ENCODE data around the gene HIRIP3.

The HIRIP3 gene

DNA sequence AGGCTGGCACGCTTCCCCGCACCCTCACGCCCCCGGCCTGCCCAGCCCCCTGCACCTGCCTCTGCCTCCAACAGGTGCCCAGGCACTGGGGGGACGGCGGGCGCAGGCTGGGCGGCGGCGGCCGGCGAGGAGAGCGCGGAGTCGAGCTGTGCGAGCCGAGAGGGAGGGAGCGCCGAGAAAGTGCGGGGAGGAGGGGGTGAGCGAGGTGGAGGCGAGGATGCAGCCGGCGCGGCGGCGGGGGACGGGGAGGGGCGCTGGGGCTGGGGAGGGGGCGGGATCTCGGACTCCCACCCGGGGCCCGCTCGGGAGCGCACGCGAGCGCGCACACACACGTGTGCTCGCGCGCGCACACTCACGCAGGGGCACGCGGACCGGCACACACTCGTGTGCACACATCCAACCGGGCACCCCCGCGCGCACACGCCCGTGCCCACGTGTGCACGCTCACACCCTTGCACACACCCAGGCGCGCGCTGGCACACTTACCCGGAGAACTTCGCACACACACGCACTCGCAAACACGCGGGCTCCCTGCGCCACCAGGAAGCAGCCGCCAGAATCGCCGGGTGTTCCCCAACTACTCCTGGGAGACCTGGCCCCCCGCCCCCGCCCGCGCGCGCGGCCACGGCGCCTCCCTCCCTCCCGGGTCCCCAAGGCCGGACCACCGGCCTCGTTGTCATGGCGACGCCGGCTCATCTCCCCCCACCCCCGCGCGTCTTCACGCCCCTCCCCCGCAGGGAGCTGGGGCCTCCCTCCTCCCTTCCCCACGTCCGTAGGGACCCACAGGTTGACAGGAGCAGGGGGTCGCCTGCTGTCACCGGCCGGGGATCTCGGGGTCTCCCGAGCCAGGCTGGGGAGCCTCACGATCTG is 15.7 kb upstream of the HIRIP3 start, which contains the start of gene DOC2A:
DOC2A (minus strand) TSS at position 184 of the 870 bp plus-strand sequence. CDS start 805 bp downstream, outside the sequence.
- TF ChIP-seq MYC (IDR thresholded peaks at IDR 0.05; ENCODE audit: low read depth, low read length) (peak; percentile 24; the same call in 1 of the 2 replicates), POLR2A (IDR thresholded peaks at IDR 0.05; ENCODE audit: extremely low read depth, insufficient read length) (no peak)
- TF ChIP-seq, protein P1, sequence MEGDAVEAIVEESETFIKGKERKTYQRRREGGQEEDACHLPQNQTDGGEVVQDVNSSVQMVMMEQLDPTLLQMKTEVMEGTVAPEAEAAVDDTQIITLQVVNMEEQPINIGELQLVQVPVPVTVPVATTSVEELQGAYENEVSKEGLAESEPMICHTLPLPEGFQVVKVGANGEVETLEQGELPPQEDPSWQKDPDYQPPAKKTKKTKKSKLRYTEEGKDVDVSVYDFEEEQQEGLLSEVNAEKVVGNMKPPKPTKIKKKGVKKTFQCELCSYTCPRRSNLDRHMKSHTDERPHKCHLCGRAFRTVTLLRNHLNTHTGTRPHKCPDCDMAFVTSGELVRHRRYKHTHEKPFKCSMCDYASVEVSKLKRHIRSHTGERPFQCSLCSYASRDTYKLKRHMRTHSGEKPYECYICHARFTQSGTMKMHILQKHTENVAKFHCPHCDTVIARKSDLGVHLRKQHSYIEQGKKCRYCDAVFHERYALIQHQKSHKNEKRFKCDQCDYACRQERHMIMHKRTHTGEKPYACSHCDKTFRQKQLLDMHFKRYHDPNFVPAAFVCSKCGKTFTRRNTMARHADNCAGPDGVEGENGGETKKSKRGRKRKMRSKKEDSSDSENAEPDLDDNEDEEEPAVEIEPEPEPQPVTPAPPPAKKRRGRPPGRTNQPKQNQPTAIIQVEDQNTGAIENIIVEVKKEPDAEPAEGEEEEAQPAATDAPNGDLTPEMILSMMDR (IDR thresholded peaks at IDR 0.05; ENCODE audit: low read depth, low read length) = no peak
- TF ChIP-seq, protein P2, sequence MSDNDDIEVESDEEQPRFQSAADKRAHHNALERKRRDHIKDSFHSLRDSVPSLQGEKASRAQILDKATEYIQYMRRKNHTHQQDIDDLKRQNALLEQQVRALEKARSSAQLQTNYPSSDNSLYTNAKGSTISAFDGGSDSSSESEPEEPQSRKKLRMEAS (IDR thresholded peaks at IDR 0.05; ENCODE audit: low read depth, low read length) = peak; percentile 61
- H3K4me3 ChIP-seq (ENCODE audit: low read depth, low read length) = peak within 1 kb of the TSS; percentile 11
- peak; percentile 42 for DNase-seq (ENCODE audit: low read depth)

DNA sequence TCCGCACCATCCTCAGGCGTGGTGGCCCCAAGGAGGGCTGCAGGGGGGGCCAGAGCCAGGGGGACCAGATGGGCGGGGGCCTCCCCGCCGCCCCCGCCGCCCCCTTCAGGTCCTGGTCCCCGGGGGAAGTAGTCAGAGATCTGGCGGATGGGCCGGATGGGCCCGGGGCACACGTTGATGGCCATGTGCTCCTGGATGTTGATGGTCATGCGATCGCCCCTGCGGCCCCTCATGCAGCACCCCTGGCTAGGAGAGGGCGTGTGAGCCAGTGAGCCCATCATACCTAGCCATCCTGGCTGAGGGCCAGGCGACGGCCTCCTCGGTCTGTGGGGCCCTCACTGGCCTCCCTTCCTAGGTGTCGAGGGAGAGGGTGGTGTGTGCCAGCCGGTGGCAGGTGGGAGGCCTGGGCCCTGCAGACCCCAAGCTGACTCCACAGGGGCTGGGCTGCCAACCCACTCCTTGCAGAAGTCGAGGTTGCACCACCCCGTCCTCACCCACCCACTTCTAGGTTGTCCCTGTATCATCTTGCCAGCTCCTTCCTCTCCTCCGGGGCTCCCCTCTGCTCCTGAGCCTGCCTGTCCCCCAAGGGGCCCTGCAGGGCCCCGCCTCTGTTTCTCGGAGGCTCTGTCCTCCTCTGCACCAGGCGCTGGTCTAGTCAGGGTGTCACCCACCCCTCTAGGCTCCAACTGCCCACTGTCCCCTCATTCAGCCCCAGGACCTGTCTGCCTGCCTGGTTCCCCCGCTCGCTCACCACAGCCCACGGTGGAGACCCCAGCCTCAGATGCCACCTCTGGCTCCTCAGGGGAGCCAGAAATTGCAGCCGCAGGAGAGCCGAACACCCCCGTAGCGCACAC is 14.8 kb upstream of the HIRIP3 start:
- H3K4me3 ChIP-seq (ENCODE audit: low read depth, low read length) = peak overlapping the region; percentile 11
- no peak for TF ChIP-seq MYC (IDR thresholded peaks at IDR 0.05; ENCODE audit: low read depth, low read length)
- TF ChIP-seq, protein P2 (IDR thresholded peaks at IDR 0.05; ENCODE audit: low read depth, low read length) = no peak
- TF ChIP-seq, protein P1 (IDR thresholded peaks at IDR 0.05; ENCODE audit: low read depth, low read length) = no peak
- TF ChIP-seq POLR2A (IDR thresholded peaks at IDR 0.05; ENCODE audit: extremely low read depth, insufficient read length) = no peak
- DNase-seq (ENCODE audit: low read depth) = peak; percentile 45

DNA sequence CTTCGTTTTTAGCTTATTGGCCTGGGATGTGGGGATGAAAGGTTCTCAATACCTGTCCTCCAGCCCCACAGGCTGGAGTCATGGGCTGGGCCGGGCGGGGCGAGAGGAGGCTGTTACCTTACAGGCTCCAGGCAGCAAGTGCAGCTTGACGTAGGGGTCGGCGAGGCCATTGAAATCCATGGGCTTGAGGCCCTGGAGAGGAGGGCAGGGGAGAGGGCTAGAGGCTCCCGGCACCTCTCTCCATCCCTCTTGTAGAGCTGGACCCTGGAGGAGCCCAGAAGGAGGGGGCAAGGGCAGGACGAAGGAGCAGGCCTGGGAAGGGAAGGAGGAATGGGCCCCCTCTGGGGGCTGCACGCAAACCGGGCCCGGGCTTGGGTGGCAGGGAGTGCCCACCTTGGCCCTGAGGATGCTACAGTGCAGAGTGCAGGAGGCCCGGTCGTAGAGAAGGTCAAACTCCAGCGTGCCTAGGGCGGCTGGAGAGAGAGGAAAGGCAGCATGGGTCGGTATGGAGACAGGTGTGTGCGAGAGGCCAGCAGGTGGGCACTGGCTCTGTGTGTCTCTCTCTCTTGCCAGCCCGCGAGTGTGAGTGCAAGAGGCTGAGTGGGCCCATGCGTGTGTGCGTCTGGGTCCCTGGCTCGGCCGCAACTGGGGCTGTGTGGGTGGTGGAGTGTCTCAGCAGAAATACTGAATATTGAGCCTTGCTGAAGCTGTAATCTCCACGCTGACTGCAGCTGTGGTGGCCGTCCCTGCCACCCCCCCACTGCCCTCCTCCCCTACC is 13.9 kb upstream of the HIRIP3 start:
- DNase-seq (ENCODE audit: low read depth) = no peak
- TF ChIP-seq MYC (IDR thresholded peaks at IDR 0.05; ENCODE audit: low read depth, low read length) = no peak
- TF ChIP-seq, protein P1 (IDR thresholded peaks at IDR 0.05; ENCODE audit: low read depth, low read length) = no peak
- TF ChIP-seq POLR2A (IDR thresholded peaks at IDR 0.05; ENCODE audit: extremely low read depth, insufficient read length) = no peak
- TF ChIP-seq, protein P2 (IDR thresholded peaks at IDR 0.05; ENCODE audit: low read depth, low read length) = no peak
- no peak overlapping the region for H3K4me3 ChIP-seq (ENCODE audit: low read depth, low read length)

DNA sequence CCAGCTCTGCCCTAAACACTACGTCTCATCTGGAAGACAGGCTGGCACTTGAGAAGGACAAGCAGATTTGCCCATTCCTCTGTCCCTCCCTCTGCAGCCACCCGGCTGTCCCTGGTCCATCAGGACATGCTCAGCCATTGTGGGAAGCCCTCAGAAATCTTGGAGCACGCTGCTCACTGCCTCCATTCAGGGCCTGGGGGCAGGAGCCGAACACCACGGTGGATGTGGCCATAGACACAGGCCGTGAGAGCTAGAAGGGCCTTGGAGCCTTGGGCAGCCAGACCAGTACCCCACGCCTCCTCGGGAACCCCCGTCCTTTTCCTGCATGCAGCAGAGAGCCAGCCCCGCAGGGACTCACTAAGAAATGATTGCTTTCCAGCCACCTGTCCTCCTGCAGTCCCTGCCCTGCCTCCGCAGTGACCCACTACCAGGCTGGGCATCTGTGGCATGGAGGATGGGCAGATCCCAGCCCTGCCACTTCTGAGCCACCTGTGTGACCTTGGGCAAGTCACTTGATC is 12.0 kb upstream of the HIRIP3 start:
- no peak overlapping the region for H3K4me3 ChIP-seq (ENCODE audit: low read depth, low read length)

More for the DNA sequence above, 12.0 kb upstream of the HIRIP3 start:
- DNase-seq (ENCODE audit: low read depth) = no peak
- TF ChIP-seq POLR2A (IDR thresholded peaks at IDR 0.05; ENCODE audit: extremely low read depth, insufficient read length) = no peak
- TF ChIP-seq MYC (IDR thresholded peaks at IDR 0.05; ENCODE audit: low read depth, low read length) = no peak
- TF ChIP-seq, protein P1 (IDR thresholded peaks at IDR 0.05; ENCODE audit: low read depth, low read length) = no peak
- TF ChIP-seq, protein P2 (IDR thresholded peaks at IDR 0.05; ENCODE audit: low read depth, low read length) = no peak
